NAMALWA (cell line): ENCODE results near the gene PML.

Experiments
- DNase-seq: peaks from one replicate; pipeline ENCODE4 v3.0.0-alpha.2; 2015; ENCODE audit warnings: low spot score

Gene PML

DNA sequence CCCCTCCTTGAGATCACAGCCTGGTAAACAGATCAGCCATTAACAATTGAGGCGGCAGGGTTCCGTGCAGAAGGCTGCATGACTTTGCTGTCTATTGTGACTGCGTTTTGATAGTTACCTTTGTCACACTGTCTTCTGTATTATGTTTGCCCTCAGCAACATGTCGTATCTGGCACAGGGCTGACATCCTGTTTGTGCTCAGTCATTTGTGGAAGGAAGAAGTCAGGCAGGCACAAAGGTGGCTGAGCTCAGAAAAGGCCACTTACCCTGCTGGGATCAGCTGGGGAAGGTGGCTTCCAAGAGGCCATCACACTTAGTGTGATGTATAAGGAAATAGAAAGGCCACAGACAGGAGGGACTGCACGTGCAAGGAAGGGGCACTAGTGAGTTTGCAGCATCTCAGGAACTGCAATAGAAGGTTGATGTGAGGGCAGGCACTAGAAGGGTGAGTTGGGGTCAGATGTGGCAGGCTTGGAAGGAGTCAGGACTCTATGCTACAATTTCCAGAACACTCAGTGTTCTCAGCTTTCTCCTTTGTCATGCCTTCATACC is 13.4 kb downstream of the PML start:
- DNase-seq = peak; percentile 49

- DNase-seq = no peak
These were observed 14.4 kb downstream of the PML start for GRCh38 chr15:74008901-74009300.

DNA sequence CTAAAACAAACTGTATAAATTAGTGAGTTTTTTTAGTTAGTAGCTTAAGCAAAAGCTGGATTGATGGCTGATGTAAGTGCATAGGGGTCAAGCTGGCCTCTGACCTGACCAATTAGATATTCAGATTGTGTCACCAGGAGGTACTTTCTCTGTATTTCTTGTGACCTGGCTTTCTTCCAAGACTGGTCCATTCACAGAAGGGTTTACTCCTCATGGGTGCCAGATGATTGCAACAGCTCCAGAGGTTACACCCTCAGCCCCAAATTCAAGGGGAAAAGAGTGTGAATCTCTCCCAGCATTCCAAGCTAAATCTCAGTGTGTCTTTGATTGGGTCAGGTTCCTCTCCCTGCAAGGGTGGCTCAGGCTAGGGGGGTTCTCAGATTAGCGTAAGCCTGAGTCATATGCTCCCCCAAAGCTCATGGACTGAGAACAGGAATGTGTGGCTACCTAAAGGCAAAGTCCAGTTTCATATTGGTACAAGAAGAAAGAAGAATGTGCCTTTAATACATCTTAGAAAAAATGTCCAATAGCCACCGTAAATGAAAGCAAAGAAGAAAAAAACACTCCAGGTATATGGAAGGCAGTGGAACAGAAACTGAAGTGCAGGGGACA is 16.5 kb downstream of the PML start:
- no peak for DNase-seq

DNA sequence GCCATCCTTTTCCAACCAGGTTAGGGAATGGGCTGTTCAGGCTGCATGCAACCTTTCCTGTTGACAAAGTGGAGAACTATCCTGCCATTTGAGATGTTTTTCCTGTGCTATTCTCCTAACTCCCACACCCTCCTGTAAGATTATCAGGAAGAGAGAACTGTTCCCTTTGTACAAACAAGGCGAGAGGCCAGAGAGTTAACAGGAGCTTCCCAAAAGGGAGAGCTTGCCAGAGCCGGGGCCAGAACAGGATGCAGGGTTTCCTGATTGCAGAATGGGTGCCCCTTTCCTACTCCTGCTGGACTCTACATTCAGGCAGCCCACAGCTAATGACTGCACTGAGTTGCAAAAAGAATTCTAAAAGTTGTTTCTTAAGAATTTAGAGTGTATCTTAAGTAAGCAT is 17.1 kb downstream of the PML start:
- DNase-seq = no peak

DNA sequence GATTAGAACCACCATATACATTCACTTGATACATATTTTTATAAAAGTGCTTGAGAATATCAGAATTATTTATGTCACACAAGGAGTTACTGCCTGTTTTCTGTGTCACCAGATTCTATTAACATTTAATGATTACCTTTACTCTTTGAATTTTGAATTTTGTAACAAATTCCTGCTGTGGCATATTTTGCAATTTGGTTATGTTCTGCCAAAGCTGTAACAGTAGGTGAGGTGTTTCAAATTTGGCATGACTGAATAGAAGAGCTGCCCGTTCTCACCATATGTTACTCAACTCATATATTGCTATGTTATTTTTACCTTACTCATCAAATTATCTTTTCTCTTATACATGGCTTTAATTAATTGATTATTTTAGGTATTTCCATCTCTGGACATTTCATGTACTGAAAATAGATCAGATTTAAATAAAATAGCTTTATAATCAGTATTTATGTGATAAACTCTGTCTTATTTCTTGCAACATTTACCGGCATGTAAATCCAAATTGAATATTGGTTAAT is 18.9 kb downstream of the PML start:
- DNase-seq = no peak

DNA sequence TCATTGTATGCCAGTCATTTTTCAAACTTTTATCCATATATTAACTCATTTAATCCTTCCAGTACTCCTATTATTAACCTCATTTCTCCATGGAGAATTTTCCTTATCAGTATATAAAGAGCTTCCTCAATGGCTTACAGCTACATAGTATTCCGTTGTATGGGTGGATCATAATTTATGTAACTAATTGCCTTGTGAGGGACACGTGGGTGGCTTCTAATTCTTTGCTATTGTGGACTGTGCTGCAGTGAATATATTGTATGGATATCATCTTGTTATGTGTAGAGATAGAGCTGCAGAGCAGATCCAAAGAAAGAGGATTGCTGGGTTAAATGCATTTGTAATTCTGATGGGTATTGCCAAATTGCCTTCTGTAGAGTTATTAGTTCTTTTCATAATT is 25.2 kb downstream of the PML start:
- no peak for DNase-seq

GRCh38 chr15:74022706-74023470 is 28.4 kb downstream of the PML start:
- no peak for DNase-seq

GRCh38 chr15:74024687-74025086 is 30.2 kb downstream of the PML start:
- no peak for DNase-seq

- DNase-seq = no peak
These were observed 30.9 kb downstream of the PML start for GRCh38 chr15:74025436-74025835.

DNA sequence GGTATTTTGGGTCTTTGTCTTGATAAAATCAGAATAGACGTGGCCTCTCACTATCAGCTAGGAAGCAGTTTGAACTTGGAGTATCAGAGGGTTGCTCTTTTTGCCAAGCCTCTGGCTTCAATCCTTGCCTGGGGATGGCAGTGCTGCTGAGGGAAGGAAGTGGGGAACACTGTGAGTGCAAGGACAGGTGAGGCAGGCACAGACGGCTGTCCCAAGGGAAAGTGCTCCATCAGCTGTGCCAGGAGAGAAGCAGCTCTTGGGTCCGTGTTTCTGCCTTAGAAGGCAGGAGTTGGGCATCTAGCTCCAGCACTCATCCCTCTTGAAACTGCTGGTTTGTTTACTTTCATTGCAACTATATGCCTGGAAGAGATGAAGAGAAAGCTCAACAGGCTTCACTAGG is 33.2 kb downstream of the PML start:
- DNase-seq = no peak

DNA sequence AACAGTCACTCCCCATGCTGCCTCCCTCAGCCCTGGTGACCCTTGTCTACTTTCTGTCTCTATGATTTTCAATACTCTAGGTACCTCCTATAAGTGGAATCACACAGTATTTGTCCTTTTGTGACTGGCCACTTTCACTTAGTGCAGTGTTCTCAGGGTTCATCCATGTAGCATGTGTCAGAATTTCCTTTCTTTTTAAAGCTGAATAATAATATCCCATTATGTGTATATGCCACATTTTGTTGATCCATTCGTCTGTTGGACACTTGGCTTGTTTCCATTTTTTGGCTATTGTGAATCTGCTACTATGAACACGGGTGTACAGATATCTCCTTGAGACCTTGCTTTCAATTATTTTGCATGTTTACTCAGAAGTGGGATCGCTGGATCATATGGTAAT is 34.1 kb downstream of the PML start:
- DNase-seq = no peak

- no peak for DNase-seq
These were observed 37.5 kb downstream of the PML start for GRCh38 chr15:74032046-74032445.

DNA sequence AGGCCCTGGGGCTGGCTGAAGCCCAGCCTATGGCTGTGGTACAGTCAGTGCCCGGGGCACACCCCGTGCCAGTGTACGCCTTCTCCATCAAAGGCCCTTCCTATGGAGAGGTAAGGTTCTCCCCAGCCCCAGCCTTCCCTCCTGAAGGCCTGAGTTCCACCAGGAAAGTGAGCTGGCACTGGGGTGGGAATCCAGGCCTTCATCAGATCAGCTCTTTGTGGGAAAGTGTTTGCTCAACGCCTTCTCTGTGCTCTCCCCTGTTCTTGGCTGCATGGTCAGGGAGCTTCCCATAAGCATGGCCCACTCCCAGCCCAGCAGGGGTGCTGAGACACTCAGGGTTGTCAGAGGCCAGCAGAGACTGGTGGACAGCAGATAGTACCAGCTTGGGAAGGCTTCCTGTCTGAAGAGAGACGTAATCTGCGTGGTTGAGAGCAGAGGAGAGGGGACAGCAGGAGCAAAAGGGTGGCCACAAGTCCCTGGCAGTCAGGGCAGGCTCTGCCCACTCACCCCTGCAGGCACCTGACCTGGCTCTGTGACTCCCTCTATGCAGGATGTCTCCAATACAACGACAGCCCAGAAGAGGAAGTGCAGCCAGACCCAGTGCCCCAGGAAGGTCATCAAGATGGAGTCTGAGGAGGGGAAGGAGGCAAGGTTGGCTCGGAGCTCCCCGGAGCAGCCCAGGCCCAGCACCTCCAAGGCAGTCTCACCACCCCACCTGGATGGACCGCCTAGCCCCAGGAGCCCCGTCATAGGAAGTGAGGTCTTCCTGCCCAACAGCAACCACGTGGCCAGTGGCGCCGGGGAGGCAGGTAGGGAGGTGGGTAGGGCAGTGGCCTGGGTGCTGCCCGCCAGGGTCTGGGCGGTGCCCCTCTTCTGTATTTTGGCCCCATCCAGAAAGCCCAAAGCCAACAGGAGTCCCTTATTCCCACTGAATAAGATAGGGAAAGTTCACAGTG is 38.4 kb downstream of the PML start:
- DNase-seq = no peak

GRCh38 chr15:74034206-74034755 is 39.8 kb downstream of the PML start:
- no peak for DNase-seq

DNA sequence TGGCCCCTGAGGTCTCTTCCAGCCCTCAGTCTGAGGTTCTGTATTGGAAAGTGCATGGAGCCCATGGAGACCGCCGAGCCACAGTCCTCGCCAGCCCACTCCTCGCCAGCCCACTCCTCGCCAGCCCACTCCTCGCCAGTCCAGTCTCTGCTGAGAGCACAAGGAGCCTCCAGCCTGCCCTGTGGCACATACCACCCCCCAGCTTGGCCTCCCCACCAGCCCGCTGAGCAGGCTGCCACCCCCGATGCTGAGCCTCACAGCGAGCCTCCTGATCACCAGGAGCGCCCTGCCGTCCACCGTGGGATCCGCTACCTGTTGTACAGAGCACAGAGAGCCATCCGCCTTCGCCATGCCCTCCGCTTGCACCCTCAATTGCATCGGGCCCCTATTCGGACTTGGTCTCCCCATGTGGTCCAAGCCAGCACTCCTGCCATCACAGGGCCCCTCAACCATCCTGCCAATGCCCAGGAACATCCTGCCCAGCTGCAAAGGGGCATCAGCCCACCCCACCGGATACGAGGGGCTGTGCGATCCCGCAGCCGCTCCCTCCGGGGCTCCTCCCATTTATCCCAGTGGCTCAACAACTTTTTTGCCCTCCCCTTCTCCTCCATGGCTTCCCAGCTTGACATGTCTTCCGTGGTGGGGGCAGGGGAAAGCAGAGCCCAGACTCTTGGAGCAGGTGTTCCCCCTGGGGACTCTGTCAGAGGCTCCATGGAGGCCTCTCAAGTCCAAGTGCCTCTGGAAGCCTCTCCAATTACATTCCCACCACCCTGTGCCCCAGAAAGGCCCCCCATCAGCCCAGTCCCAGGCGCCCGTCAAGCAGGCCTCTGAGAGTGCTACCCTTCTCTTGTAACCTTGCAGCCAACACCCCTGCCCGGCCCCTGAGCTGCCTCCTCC is 40.9 kb downstream of the PML start:
- DNase-seq = no peak

DNA sequence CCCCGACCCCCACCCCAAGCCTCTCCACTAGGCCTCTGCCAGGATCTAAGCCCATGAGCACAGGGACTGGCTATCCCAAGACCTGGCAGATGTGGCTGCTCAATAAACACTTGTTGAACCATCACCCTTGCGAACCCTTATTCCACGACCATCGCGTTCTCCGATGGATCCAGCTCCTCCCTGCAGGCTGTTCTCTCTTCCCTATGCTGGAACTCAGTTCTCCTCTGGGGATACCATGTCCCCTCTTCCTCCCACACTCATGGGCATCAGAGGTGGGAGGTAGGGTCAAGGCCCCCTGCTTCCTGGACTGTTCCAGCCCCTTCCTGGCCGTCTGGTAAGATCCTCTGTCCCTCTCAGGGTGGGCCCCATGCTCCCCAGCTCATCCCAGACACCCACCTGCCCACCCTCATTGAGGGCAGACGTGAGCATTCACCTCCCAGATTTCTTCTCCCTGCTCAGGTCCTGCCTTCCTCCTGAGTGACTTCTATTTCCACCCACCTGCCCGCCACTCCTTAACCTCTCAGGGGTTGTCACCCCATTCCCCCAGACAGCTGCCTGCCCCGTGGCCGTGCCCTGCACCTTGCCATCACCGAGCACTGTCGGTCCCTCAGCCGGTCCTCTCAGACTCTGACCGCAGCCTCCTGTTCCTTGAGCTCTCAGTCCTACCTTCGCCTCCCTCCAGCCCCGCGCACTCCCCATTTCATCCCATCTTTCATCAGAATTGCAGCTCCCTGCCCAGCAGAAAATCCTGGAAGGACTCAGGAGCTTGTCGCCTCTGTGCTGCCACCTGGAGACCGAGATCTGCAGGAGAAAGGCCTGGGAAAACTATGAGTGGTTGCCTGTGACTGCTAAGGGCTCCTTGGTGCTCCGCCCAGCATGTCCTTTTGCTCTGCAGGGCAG is 42.0 kb downstream of the PML start:
- DNase-seq = no peak

- no peak for DNase-seq
These were observed 42.9 kb downstream of the PML start for GRCh38 chr15:74037171-74038117.
